Uterus (tissue), 2 donors: ENCODE results near the gene GALNT7.

Experiments used
- POLR2A ChIP-seq, 2 donors: fragments of 450-650 bp; IDR thresholded peaks; one replicate each; pipeline ENCODE4 v1.6.1; 2016; ENCODE audit warnings: antibody characterized with exemption in 2 of 2, mild to moderate bottlenecking in 1 of 2, moderate library complexity in 1 of 2
- TF ChIP-seq, protein P1 (sequence below), 4 experiments: fragments of 200-600 bp in 2 of 4; fragments of 450-650 bp in 2 of 4; sonication (generic) in 2 of 4; IDR thresholded peaks; one replicate each; pipeline ENCODE4 v1.5.1; 2016 to 2019; ENCODE audit warnings: antibody characterized with exemption in 4 of 4, mild to moderate bottlenecking in 2 of 4, moderate library complexity in 1 of 4

DNA sequence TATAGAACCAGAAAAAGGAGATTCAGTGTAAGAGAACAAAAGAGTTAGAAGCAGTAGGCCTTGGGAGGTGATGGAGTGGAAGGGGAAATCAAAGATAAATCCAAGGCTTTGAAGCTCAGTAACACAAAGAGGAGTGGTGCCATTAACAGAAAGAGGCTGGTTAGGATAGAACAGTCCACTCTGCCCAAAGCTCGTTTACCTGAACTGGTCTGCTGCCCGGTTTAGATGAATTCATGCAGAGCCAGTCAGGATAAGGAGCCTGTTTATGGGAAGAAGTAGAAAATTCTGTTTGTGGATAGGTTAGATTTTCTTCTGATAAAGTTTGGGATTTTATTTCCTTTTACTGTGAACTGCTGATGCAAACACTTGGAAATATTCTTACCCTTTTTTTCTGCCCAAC, 85.0 kb downstream of the GALNT7 start:
- TF ChIP-seq, protein P1, sequence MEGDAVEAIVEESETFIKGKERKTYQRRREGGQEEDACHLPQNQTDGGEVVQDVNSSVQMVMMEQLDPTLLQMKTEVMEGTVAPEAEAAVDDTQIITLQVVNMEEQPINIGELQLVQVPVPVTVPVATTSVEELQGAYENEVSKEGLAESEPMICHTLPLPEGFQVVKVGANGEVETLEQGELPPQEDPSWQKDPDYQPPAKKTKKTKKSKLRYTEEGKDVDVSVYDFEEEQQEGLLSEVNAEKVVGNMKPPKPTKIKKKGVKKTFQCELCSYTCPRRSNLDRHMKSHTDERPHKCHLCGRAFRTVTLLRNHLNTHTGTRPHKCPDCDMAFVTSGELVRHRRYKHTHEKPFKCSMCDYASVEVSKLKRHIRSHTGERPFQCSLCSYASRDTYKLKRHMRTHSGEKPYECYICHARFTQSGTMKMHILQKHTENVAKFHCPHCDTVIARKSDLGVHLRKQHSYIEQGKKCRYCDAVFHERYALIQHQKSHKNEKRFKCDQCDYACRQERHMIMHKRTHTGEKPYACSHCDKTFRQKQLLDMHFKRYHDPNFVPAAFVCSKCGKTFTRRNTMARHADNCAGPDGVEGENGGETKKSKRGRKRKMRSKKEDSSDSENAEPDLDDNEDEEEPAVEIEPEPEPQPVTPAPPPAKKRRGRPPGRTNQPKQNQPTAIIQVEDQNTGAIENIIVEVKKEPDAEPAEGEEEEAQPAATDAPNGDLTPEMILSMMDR (IDR thresholded peaks at IDR 0.05), result no peak
- no peak for TF ChIP-seq POLR2A (IDR thresholded peaks at IDR 0.05)
